HepG2 (cell line): Measurements from ENCODE around the gene JDP2. TPM values are rescaled to one million over a fixed set of nuclear protein-coding genes. Genes with fewer than 3 reads are reported as not detected.

Source experiments
- ATAC-seq: fragments of 200-7000 bp; cut with Tn5 transposase; 3 replicates; pipeline ENCODE4 v1.9.1; 2020; ENCODE audit warnings: mild to moderate bottlenecking, moderate library complexity
- BruUV-seq: library from RNA; stranded (reverse); fragments of 400-500 nt; replicated peaks from 2 replicates; lab custom pipeline; 2021; lab: Mats Ljungman, UMichigan
- CTCF ChIA-PET: fragments of 300-600 bp; formaldehyde crosslinking; extraction: SDS; loops from one replicate; lab custom pipeline; 2021; ENCODE audit warnings: low total read pairs, inconsistent platforms, low intra/inter-chr PET ratio; lab: Yijun Ruan, JAX
- POLR2A ChIA-PET: fragments of 350-600 bp; sonication (Branson Sonifier 250); formaldehyde crosslinking; loops from one replicate; lab custom pipeline; 2020; ENCODE audit warnings: antibody characterized with exemption, inconsistent platforms; lab: Yijun Ruan, JAX
- DNase-seq: peaks from one replicate; pipeline ENCODE4 v3.0.0-alpha.2; 2015; ENCODE audit warnings: low spot score
- FAIRE-seq: peaks from 3 replicates; lab custom pipeline; 2011; peaks lifted over from hg19 to GRCh38; lab: Jason Lieb, UNC
- H2AFZ ChIP-seq: one replicate; pipeline ENCODE4 v1.6.1; 2011; ENCODE audit warnings: low read length, inconsistent platforms
- H3K27ac ChIP-seq: fragments of 300-600 bp; 3 replicates; pipeline ENCODE4 v1.8.0; 2011; ENCODE audit warnings: mixed run types, mild to moderate bottlenecking, mixed read lengths, low read length, inconsistent platforms; ENCODE audit not compliant: insufficient read depth; ENCODE audit errors: extremely low read length
- H3K27me3 ChIP-seq, 2 experiments: fragments of 200-600 bp in 1 of 2; 2 replicates in 1 of 2; 3 replicates in 1 of 2; pipeline versions ENCODE4 v1.6.0 to v1.8.0; 2011; ENCODE audit warnings: low read length in 2 of 2, mild to moderate bottlenecking in 2 of 2, moderate library complexity in 2 of 2, inconsistent platforms in 1 of 2; ENCODE audit not compliant: insufficient read depth in 2 of 2, control insufficient read depth in 1 of 2
- H3K36me3 ChIP-seq, 2 experiments: fragments of 200-600 bp in 1 of 2; replicated peaks in 1 of 2; 2 replicates in 1 of 2; 3 replicates in 1 of 2; pipeline versions ENCODE4 v1.5.1 to v1.8.0; 2011; ENCODE audit warnings: low read length in 2 of 2, inconsistent platforms in 1 of 2; ENCODE audit not compliant: insufficient read depth in 2 of 2, control insufficient read depth in 1 of 2
- H3K4me1 ChIP-seq: 2 replicates; pipeline ENCODE4 v1.5.1; 2012; ENCODE audit warnings: low read length, inconsistent platforms; ENCODE audit not compliant: insufficient read depth
- H3K4me2 ChIP-seq: 2 replicates; pipeline ENCODE4 v1.6.0; 2011; ENCODE audit warnings: low read depth, low read length, inconsistent platforms
- H3K4me3 ChIP-seq, 3 experiments: fragments of 200-600 bp in 1 of 3; sonication (generic), shearing (Covaris generic) in 1 of 3; replicated peaks in 1 of 3; 2 replicates each; pipeline ENCODE4 v1.5.1; 2011 to 2016; ENCODE audit warnings: low read length in 3 of 3, inconsistent platforms in 2 of 3, low read depth in 2 of 3, mild to moderate bottlenecking in 2 of 3, control low read depth in 1 of 3, mixed read lengths in 1 of 3; ENCODE audit not compliant: insufficient read depth in 1 of 3
- H3K79me2 ChIP-seq: one replicate; pipeline ENCODE4 v1.6.1; 2011; ENCODE audit warnings: low read length, inconsistent platforms; ENCODE audit not compliant: insufficient read depth
- H3K9ac ChIP-seq: 2 replicates; pipeline ENCODE4 v1.6.0; 2011; ENCODE audit warnings: mild to moderate bottlenecking, low read depth, low read length, inconsistent platforms; ENCODE audit not compliant: insufficient read depth
- H3K9me3 ChIP-seq: 2 replicates; pipeline ENCODE4 v1.5.1; 2012; ENCODE audit warnings: mild to moderate bottlenecking, low read length
- H4K20me1 ChIP-seq: 2 replicates; pipeline ENCODE4 v1.6.0; 2011; ENCODE audit warnings: inconsistent platforms, mild to moderate bottlenecking, low read length, moderate library complexity; ENCODE audit not compliant: insufficient read depth
- HNRNPL ChIP-seq: fragments of 200-400 bp; formaldehyde crosslinking; IDR thresholded peaks from 2 replicates; pipeline ENCODE4 v1.6.1; 2017; ENCODE audit warnings: mild to moderate bottlenecking, low read depth, low read length
- KDM2A ChIP-seq: sonication (generic); formaldehyde crosslinking; IDR thresholded peaks from 2 replicates; pipeline ENCODE4 v1.4.0; 2020; ENCODE audit warnings: low read depth, missing genetic modification reagents, borderline replicate concordance
- SNAPC2 ChIP-seq: sonication (generic); formaldehyde crosslinking; IDR thresholded peaks from 2 replicates; pipeline ENCODE4 v1.8.1; 2022; ENCODE audit warnings: mild to moderate bottlenecking, missing genetic modification reagents
- ZNF782 ChIP-seq: sonication (generic); formaldehyde crosslinking; IDR thresholded peaks from 2 replicates; pipeline ENCODE4 v1.4.0; 2020; ENCODE audit warnings: missing genetic modification reagents, mild to moderate bottlenecking, borderline replicate concordance
- WGBS: methylation state at CpG from one replicate; pipeline ENCODE4 v1.1.6; 2017; ENCODE audit warnings: low lambda C conversion rate; 5-methylcytosine and 5-hydroxymethylcytosine counted together
- in situ Hi-C: cut with HindIII; loops from 2 replicates; pipeline ENCODE4 v1.10.0; 2017; ENCODE audit warnings: low pct_unique_long_range_greater_than_20kb; ENCODE audit not compliant: extremely low pct_ligation_motif_present
- intact Hi-C: fragments of 100-400 bp; cut with micrococcal nuclease; formaldehyde crosslinking; loops from one replicate; pipeline ENCODE4 v1.10.0; 2022; ENCODE audit not compliant: unreplicated experiment
- polyA plus RNA-seq, 8 experiments: library from polyadenylated mRNA; depleted of rRNA in 3 of 8; stranded (reverse) in 7 of 8; unstranded in 1 of 8; fragments of >200 nt; fragmentation: Illumina TruSeq in 4 of 8; extraction: Trizol in 4 of 8; gene quantifications; 2 replicates each; pipeline versions ENCODE4 v1.2.1 to v1.2.3, GENCODE V29; 2011 to 2016; ENCODE audit warnings: low read depth in 4 of 8, missing spikeins in 1 of 8, mixed read lengths in 1 of 8; ENCODE audit not compliant: insufficient read depth in 1 of 8
- total RNA-seq, 5 experiments: library from RNA; depleted of rRNA; stranded (reverse); fragments of >200 nt; fragmentation: Illumina TruSeq; extraction: Trizol; gene quantifications; 2 replicates each; pipeline ENCODE4 v1.2.3, GENCODE V29; 2016; ENCODE audit warnings: low read depth in 1 of 5
- TF ChIP-seq, protein P1 (sequence below): sonication (generic); formaldehyde crosslinking; IDR thresholded peaks from 2 replicates; pipeline ENCODE4 v1.9.0; 2022; ENCODE audit warnings: low read depth, missing genetic modification reagents
- TF ChIP-seq, protein P2 (sequence below): sonication (generic); formaldehyde crosslinking; IDR thresholded peaks from 2 replicates; pipeline ENCODE4 v1.5.1; 2020; ENCODE audit warnings: mild to moderate bottlenecking, missing genetic modification reagents, moderate library complexity
- TF ChIP-seq, protein P3 (sequence below): IDR thresholded peaks from 2 replicates; pipeline ENCODE4 v1.6.1; 2016; ENCODE audit warnings: control low read depth

Gene JDP2
- total and polyA plus RNA-seq, 2 of the 13 experiments (the other 11 are each of a cell fraction or from before 2014, with no cell fraction given) = 8.0 to 8.9 TPM

DNA sequence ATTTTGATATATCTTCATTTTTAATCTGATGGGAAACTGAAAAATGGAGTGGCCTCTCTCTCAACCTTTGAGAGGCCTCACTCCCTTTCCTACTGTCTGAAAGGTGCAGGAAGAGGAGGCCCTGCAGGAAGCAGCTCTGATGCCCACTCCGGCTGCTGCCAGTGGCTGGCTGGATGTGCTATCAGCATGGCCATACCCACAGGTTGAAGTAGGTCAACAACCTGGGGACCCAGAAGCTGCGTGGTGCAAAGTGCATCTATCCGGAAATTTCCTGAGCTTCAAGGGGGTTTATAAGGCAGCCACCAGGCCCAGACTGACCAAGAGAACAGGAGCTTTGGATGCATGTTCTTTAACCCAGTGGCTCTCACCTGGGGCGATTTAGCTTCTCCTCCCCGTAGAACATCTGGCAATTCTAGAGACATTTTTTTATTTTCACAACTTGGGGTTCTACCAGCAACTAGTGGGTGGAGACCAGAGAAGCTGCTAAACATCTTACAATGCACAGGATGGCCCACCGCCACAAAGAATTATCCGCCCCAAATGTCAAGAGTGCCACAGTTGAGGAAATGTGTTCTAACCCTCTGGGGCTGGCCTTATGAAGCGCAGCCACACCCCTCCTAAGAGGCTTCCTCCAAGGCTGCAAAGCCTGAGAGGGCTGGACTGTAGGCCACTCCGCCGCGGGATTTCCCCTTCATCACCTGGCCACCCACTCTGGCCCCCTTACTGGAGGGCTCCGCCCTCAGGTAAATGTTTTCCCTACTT, 86.3 kb downstream of the JDP2 start (continued):
- TF ChIP-seq ZNF782 = no peak

DNA sequence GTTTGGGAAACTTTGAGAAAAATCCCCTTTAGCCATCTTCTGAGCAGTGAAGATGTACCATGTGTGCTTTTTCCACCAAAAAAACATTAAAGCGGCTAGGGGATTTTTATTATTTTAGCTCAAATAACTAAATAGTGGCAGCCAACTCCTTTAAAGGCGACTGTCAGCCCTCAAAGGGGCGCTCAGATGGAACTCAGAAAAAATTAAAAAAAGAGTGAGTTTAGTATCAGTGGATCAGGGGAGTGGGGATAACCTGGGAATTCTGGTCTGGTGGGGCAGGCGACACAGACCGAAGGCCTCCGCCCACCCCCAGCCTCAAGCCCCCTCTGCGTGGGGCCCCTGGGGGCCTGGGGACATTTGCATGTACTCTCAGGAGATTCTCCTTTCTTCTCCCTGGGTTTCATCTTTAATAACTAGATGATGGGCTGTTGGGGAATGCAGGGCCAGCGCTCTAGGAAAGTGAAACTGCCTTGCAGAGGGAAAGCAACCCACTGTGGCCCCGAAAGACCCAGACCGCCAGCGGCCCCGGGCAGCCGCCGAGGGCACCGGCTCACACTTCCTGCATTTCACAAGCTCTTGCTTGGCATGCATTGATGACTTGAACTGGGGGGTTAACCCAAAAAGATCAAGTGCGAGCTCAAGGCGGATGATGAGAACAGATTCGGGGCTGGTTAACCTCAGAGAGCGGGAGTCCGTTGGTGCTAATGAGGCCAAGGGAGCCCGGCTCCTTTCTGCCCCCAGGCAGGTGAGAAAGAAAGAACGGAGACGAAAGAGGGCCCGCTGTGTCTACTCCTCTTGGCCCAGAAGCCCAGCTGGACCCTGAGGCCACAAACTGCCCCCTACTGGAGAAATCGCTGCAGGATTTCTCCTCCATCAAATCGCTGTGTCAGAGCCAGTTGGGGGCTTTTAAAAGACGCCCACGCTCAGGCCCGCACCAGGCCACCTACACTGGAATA, 87.1 kb downstream of the JDP2 start:
- peak; percentile 78 for ATAC-seq
- WGBS = 39% methylated on average over 20 of the region's 29 CpGs
- BruUV-seq = no TSS peak

More for the DNA sequence above, 87.1 kb downstream of the JDP2 start:
- Histone ChIP-seq H2AFZ (peak overlapping the region; percentile 50), H3K4me3 (peak overlapping the region; percentile 43 to 73 (median 68)), H3K79me2 (no peaks in the 10 kb centered on the region), H3K27me3 (peaks cover 0 to 24% of the 10 kb centered on the region in 2 experiments; a peak in 2 of 5 replicates), H3K9ac (peak overlapping the region; percentile 30; the same call in 1 of the 2 replicates), H3K4me1 (peaks cover 27% of the 10 kb centered on the region), H3K27ac (no peak overlapping the region), H3K36me3 (no peaks in the 10 kb centered on the region), H3K9me3 (no peaks in the 10 kb centered on the region), H4K20me1 (no peaks in the 10 kb centered on the region), H3K4me2 (peak overlapping the region; percentile 81)
- CTCF ChIA-PET = no interaction called here
- FAIRE-seq = no peak
- DNase-seq = no peak
- intact Hi-C loops (no loop called here), in situ Hi-C loops (no loop called here)
- TF ChIP-seq, protein P1, sequence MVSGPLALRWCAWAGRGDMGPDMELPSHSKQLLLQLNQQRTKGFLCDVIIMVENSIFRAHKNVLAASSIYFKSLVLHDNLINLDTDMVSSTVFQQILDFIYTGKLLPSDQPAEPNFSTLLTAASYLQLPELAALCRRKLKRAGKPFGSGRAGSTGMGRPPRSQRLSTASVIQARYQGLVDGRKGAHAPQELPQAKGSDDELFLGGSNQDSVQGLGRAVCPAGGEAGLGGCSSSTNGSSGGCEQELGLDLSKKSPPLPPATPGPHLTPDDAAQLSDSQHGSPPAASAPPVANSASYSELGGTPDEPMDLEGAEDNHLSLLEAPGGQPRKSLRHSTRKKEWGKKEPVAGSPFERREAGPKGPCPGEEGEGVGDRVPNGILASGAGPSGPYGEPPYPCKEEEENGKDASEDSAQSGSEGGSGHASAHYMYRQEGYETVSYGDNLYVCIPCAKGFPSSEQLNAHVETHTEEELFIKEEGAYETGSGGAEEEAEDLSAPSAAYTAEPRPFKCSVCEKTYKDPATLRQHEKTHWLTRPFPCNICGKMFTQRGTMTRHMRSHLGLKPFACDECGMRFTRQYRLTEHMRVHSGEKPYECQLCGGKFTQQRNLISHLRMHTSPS (CRISPR knock-in tag) = 0 out of 2 replicates have a peak, but pooled peaks have one; percentile 43
- TF ChIP-seq, protein P2, sequence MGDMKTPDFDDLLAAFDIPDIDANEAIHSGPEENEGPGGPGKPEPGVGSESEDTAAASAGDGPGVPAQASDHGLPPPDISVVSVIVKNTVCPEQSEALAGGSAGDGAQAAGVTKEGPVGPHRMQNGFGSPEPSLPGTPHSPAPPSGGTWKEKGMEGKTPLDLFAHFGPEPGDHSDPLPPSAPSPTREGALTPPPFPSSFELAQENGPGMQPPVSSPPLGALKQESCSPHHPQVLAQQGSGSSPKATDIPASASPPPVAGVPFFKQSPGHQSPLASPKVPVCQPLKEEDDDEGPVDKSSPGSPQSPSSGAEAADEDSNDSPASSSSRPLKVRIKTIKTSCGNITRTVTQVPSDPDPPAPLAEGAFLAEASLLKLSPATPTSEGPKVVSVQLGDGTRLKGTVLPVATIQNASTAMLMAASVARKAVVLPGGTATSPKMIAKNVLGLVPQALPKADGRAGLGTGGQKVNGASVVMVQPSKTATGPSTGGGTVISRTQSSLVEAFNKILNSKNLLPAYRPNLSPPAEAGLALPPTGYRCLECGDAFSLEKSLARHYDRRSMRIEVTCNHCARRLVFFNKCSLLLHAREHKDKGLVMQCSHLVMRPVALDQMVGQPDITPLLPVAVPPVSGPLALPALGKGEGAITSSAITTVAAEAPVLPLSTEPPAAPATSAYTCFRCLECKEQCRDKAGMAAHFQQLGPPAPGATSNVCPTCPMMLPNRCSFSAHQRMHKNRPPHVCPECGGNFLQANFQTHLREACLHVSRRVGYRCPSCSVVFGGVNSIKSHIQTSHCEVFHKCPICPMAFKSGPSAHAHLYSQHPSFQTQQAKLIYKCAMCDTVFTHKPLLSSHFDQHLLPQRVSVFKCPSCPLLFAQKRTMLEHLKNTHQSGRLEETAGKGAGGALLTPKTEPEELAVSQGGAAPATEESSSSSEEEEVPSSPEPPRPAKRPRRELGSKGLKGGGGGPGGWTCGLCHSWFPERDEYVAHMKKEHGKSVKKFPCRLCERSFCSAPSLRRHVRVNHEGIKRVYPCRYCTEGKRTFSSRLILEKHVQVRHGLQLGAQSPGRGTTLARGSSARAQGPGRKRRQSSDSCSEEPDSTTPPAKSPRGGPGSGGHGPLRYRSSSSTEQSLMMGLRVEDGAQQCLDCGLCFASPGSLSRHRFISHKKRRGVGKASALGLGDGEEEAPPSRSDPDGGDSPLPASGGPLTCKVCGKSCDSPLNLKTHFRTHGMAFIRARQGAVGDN (CRISPR knock-in tag) = peak; percentile 43; the same call in 1 of the 2 replicates
- TF ChIP-seq SNAPC2 (CRISPR knock-in tag) = no peak
- 0 out of 2 replicates have a peak, but pooled peaks have one; percentile 18 for TF ChIP-seq KDM2A (CRISPR knock-in tag)
- TF ChIP-seq HNRNPL = peak; percentile 65; the same call in 1 of the 2 replicates
- TF ChIP-seq, protein P3, sequence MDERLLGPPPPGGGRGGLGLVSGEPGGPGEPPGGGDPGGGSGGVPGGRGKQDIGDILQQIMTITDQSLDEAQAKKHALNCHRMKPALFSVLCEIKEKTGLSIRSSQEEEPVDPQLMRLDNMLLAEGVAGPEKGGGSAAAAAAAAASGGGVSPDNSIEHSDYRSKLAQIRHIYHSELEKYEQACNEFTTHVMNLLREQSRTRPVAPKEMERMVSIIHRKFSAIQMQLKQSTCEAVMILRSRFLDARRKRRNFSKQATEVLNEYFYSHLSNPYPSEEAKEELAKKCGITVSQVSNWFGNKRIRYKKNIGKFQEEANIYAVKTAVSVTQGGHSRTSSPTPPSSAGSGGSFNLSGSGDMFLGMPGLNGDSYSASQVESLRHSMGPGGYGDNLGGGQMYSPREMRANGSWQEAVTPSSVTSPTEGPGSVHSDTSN (CRISPR knock-in tag) = no peak
- POLR2A ChIA-PET = no interaction called here
